Endothelial cell of umbilical vein (primary cell): ENCODE results near the gene KNCN.

Source experiments
- CTCF ChIP-seq, 2 donors: IDR thresholded peaks; 1 replicate in 1 of 2; 2 replicates in 1 of 2; pipeline ENCODE4 v1.5.1; 2011; ENCODE audit warnings: low read length in 2 of 2, mild to moderate bottlenecking in 2 of 2, moderate library complexity in 2 of 2, control low read depth in 1 of 2, inconsistent platforms in 1 of 2, low read depth in 1 of 2; ENCODE audit not compliant: insufficient read depth in 1 of 2; ENCODE audit errors: extremely low read depth in 1 of 2
- EZH2 ChIP-seq: IDR thresholded peaks from 2 replicates; pipeline ENCODE4 v1.6.1; 2012; ENCODE audit warnings: borderline replicate concordance, low read depth, mild to moderate bottlenecking, moderate library complexity, low read length, inconsistent platforms; ENCODE audit not compliant: severe bottlenecking
- GATA2 ChIP-seq: IDR thresholded peaks from 2 replicates; pipeline ENCODE4 v1.7.0; 2011; ENCODE audit warnings: low read depth, mild to moderate bottlenecking, moderate library complexity, mixed read lengths, low read length; ENCODE audit not compliant: insufficient read length, insufficient read depth
- JUN ChIP-seq: IDR thresholded peaks from 2 replicates; pipeline ENCODE4 v1.6.1; 2011; ENCODE audit warnings: borderline replicate concordance, low read depth; ENCODE audit not compliant: insufficient read length, insufficient read depth
- MAX ChIP-seq: IDR thresholded peaks from 2 replicates; pipeline ENCODE4 v1.6.1; 2011; ENCODE audit not compliant: insufficient read depth, insufficient read length
- MYC ChIP-seq: IDR thresholded peaks from one replicate; pipeline ENCODE4 v1.6.1; 2011; ENCODE audit warnings: mild to moderate bottlenecking, low read depth, low read length
- POLR2A ChIP-seq: IDR thresholded peaks from 2 replicates; pipeline ENCODE4 v1.6.1; 2012; ENCODE audit warnings: low read depth, mild to moderate bottlenecking, control low read depth, low read length
- POLR2AphosphoS5 ChIP-seq: IDR thresholded peaks from 2 replicates; pipeline ENCODE4 v1.6.1; 2012; ENCODE audit warnings: low read depth, mild to moderate bottlenecking, control low read depth, low read length, moderate library complexity; ENCODE audit not compliant: insufficient read depth

GRCh38 chr1:46553506-46553905, 2.1 kb upstream of the KNCN start:
- no peak for TF ChIP-seq CTCF (IDR thresholded peaks at IDR 0.05; ENCODE audit: extremely low read depth in 1 of 2, insufficient read depth in 1 of 2, low read depth in 1 of 2, low read length in 2 of 2)
- no peak for TF ChIP-seq EZH2
- no peak for TF ChIP-seq POLR2A
- no peak for TF ChIP-seq JUN
- TF ChIP-seq GATA2 = no peak
- no peak for TF ChIP-seq MYC
- no peak for TF ChIP-seq POLR2AphosphoS5
- no peak for TF ChIP-seq MAX
